GM18526 (cell line): Measurements from ENCODE around the gene CD46.

Source experiments
- POLR2A ChIP-seq: IDR thresholded peaks from 3 replicates; pipeline ENCODE4 v1.6.1; 2011; ENCODE audit not compliant: insufficient read length; ENCODE audit errors: extremely low read depth

The CD46 gene

GRCh38 chr1:207789792-207790787 is 38.2 kb downstream of the CD46 start:
- TF ChIP-seq POLR2A = no peak

DNA sequence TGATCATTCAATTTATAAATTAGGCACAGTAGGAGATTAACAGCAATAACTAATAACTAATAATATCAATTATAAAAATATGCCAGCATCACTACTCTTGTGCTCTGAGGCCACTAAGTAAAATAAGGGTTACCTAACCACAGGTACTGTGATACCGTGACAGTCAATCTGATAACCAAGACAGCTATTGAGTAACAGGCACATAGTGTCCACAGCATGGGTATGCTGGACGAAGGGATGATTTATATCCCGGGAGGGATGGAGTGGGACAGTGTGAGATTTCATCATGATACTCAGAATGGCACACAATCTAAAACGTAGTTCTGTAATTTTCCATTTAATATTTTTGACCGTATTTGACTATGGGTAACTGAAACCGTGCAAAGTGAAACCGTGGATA is 39.4 kb downstream of the CD46 start:
- TF ChIP-seq POLR2A = no peak

DNA sequence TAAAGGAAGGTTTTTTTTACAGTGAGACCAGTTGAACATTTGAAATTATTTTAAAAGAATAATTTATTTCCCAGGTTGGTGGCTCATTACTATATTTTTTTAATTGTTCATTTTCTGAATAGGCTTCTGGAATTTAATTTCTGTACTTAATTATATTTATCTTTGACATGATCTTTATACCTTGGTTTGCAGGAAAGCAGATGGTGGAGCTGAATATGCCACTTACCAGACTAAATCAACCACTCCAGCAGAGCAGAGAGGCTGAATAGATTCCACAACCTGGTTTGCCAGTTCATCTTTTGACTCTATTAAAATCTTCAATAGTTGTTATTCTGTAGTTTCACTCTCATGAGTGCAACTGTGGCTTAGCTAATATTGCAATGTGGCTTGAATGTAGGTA is 41.5 kb downstream of the CD46 start:
- no peak for TF ChIP-seq POLR2A

GRCh38 chr1:207794861-207795260 is 43.0 kb downstream of the CD46 start:
- TF ChIP-seq POLR2A = no peak

- TF ChIP-seq POLR2A = no peak
These were observed 45.5 kb downstream of the CD46 start for GRCh38 chr1:207797229-207797973.

DNA sequence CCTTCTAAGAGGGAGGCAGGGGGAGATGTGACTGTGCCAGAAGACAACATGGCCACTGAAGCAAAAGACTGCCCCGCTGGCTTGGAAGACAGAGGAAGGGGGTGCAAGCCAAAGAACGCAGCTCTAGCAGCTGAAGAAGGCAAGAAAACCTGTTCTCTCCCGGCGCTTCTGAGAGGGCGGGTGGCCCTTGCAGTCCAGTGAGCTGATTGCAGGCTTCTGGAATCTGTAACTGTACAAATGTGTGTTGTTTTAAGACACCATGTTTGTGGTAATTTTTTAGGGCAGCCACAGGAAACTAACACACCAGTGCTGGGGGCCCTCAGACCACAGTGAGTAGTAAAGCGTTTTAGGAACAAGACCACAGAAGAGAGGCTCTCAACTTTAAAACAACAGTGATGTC is 47.0 kb downstream of the CD46 start:
- TF ChIP-seq POLR2A = no peak

DNA sequence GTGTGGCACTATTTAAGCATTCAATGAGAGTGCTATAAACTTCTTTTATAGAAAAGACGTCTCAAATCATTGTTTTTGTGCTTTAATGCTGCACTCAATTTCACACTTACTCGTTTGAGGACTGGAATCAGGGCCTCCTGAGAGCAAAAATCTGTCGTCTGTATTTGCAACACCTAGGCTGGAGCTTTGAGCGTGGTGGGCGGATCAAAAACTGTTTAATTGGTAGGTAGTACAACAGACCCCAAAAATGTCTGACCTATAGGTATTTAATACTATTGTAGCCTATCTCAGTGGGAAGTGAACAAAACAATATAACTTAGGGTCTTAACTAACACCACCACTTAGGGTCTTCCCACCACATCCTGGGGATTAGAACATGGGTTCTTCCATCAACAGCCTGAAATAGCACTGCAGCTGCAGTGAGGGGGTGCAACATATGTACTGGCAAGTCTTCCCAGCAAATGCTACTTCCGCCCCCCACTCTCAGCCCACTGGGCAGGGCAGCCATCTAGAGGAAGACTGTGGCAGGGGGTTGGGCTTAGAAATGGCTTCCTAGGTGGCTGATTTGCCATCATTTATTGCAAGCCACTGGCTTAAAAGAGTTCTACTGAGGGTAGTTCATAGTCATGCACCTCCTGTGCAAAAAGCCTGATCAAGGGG is 48.3 kb downstream of the CD46 start:
- TF ChIP-seq POLR2A = no peak

GRCh38 chr1:207801819-207802218 is 50.0 kb downstream of the CD46 start:
- TF ChIP-seq POLR2A = no peak

DNA sequence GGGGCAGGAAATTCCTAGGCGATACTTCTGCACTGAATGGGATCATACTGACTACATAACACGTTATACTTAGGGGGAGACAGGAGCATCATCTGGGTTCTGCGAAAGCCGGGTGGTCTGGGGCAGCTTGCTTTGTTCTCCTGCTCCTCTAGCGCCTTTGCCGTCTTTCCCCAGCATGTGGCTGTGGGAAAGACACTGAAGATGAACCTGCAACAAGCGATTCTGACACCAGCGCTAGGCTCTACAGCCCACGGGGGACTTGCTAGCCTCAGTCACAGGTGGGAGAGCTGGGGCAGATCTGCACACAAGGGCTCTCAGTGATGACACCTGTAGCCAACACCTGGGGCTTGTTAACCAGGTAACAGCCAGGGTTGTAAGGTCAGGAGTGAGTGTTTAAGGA is 51.8 kb downstream of the CD46 start:
- TF ChIP-seq POLR2A = no peak

DNA sequence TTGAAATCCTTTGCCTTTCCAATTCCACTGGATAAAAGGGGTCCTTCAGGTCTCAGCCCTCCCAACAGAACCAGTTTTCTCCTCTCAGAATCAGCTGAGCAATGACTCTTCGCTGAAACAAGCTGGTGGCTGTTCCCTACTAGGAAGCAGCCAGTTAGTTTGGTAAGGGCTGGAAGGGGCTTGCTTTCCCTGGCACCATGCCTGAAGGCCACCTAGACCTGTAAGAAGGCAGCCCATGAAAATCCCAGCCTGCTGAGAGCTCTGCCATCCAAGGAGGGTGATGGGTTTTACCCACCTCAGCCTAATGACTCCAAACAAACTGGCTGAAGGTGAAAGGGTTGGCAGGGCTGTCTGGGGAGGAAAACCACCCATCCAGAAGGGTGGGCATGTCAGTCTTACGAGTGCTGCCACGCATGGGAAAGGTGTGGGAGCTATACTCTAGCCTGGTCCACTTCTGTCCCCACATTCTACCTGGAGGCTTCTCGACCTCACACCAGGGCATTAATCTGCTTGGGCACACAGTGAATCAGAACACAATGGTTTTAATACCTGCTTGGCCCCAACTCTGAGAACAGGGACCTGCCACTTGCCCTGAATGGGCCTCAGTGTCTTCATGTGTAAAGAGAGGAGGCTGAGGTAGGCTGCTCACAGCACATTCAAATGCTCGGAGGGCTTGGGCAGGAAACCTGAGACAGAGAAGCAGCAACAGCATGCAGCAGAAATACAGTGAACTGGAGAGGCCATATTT is 53.0 kb downstream of the CD46 start:
- no peak for TF ChIP-seq POLR2A

GRCh38 chr1:207805841-207806421 is 54.1 kb downstream of the CD46 start:
- TF ChIP-seq POLR2A = no peak

- no peak for TF ChIP-seq POLR2A
These were observed 54.9 kb downstream of the CD46 start for GRCh38 chr1:207806531-207807325.

GRCh38 chr1:207807326-207807689 is 55.5 kb downstream of the CD46 start:
- no peak for TF ChIP-seq POLR2A

DNA sequence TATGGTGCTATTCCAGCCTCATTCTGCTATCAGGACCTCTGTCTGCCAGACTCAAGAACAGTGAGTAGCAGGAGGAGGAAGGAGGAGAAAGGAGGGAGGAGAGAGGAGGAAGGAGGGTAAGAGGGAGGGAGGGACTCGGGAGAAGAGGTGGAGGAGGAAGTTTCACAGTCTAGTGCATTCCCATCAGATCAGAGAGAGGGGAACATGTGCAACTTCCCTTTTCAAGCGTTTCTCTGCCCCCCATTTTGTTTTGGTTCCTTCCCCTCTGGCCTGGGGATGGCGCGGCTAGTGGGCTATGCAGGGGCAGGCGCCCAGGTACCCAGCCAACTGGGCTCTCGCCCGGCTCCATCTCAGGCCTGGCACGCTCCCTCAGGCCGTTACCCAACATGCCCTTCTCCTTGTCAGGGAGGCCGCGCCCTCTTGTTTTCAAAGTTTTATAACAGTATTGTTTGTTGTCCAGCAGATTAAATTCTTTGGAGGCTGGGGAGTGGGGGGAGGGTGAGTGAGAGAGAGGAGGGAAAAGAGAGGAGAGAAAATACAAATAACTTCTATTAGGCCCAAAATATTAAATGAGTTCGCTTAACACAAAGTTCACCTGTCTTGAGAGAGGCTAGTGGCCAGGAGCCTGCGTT is 56.0 kb downstream of the CD46 start:
- no peak for TF ChIP-seq POLR2A

GRCh38 chr1:207808322-207808705 is 56.5 kb downstream of the CD46 start:
- no peak for TF ChIP-seq POLR2A
